HepG2 (cell line): ENCODE data around the gene DDI2. TPM values are rescaled to one million over a fixed set of nuclear protein-coding genes. Genes with fewer than 3 reads are reported as not detected.

ENCODE experiments used
- ATAD3A ChIP-seq: sonication (generic); formaldehyde crosslinking; IDR thresholded peaks from 2 replicates; pipeline ENCODE4 v1.4.0; 2020; ENCODE audit warnings: missing genetic modification reagents
- CBX5 ChIP-seq: sonication (generic); formaldehyde crosslinking; IDR thresholded peaks from 2 replicates; pipeline ENCODE4 v1.4.0; 2020; ENCODE audit warnings: missing genetic modification reagents, borderline replicate concordance
- ELF4 ChIP-seq: sonication (generic); formaldehyde crosslinking; IDR thresholded peaks from 2 replicates; pipeline ENCODE4 v1.5.0; 2020; ENCODE audit warnings: missing genetic modification reagents, mild to moderate bottlenecking, moderate library complexity, borderline replicate concordance
- HHEX ChIP-seq: IDR thresholded peaks from 2 replicates; pipeline ENCODE4 v1.6.1; 2016; ENCODE audit warnings: control low read depth
- ISX ChIP-seq: sonication (generic); formaldehyde crosslinking; conservative IDR thresholded peaks from 2 replicates; pipeline ENCODE4 v1.5.0; 2020; ENCODE audit warnings: missing genetic modification reagents
- KDM5B ChIP-seq: sonication (generic); formaldehyde crosslinking; IDR thresholded peaks from 2 replicates; pipeline ENCODE4 v1.4.0; 2020; ENCODE audit warnings: missing genetic modification reagents, mild to moderate bottlenecking, borderline replicate concordance
- MBD4 ChIP-seq: IDR thresholded peaks from 2 replicates; pipeline ENCODE4 v1.6.1; 2012; ENCODE audit warnings: low read length, inconsistent platforms, borderline replicate concordance
- MBNL3 ChIP-seq: fragments of 250-450 bp; sonication (Bioruptor Pico); conservative IDR thresholded peaks from 2 replicates; pipeline ENCODE4 v1.8.0; 2022; ENCODE audit warnings: mild to moderate bottlenecking, inconsistent platforms
- MEF2D ChIP-seq: sonication (generic); formaldehyde crosslinking; IDR thresholded peaks from 2 replicates; pipeline ENCODE4 v1.5.1; 2020; ENCODE audit warnings: mild to moderate bottlenecking, missing genetic modification reagents
- NR2F2 ChIP-seq: IDR thresholded peaks from 2 replicates; pipeline ENCODE4 v1.6.1; 2012; ENCODE audit warnings: low read depth, inconsistent platforms, borderline replicate concordance
- NRL ChIP-seq: sonication (generic); formaldehyde crosslinking; IDR thresholded peaks from 2 replicates; pipeline ENCODE4 v1.5.0; 2020; ENCODE audit warnings: missing genetic modification reagents, mild to moderate bottlenecking, moderate library complexity, borderline replicate concordance
- PAXIP1 ChIP-seq: sonication (generic); formaldehyde crosslinking; conservative IDR thresholded peaks from 2 replicates; pipeline ENCODE4 v1.4.0; 2020; ENCODE audit warnings: mild to moderate bottlenecking, missing genetic modification reagents, moderate library complexity
- RFXAP ChIP-seq: sonication (generic); formaldehyde crosslinking; IDR thresholded peaks from 2 replicates; pipeline ENCODE4 v1.4.0; 2020; ENCODE audit warnings: missing genetic modification reagents, borderline replicate concordance
- SALL2 ChIP-seq: sonication (generic); formaldehyde crosslinking; IDR thresholded peaks from 2 replicates; pipeline ENCODE4 v1.8.1; 2023; ENCODE audit warnings: mild to moderate bottlenecking, missing genetic modification reagents, inconsistent platforms
- SATB2 ChIP-seq: sonication (generic); formaldehyde crosslinking; IDR thresholded peaks from 2 replicates; pipeline ENCODE4 v1.5.0; 2020; ENCODE audit warnings: missing genetic modification reagents
- TBX2 ChIP-seq: sonication (generic); formaldehyde crosslinking; IDR thresholded peaks from 2 replicates; pipeline ENCODE4 v1.5.0; 2020; ENCODE audit warnings: missing genetic modification reagents, mild to moderate bottlenecking, borderline replicate concordance
- TCF7L2 ChIP-seq: IDR thresholded peaks from 2 replicates; pipeline ENCODE4 v1.6.1; 2011; ENCODE audit warnings: mild to moderate bottlenecking, low read depth, low read length, moderate library complexity
- ZFP82 ChIP-seq: sonication (generic); formaldehyde crosslinking; IDR thresholded peaks from 2 replicates; pipeline ENCODE4 v1.5.1; 2020; ENCODE audit warnings: mild to moderate bottlenecking, missing genetic modification reagents, borderline replicate concordance
- ZFY ChIP-seq: sonication (generic); formaldehyde crosslinking; IDR thresholded peaks from 2 replicates; pipeline ENCODE4 v1.4.0; 2020; ENCODE audit warnings: missing genetic modification reagents
- ZGPAT ChIP-seq: IDR thresholded peaks from 2 replicates; pipeline ENCODE4 v1.6.1; 2016; ENCODE audit warnings: mild to moderate bottlenecking
- ZNF10 ChIP-seq: sonication (generic); formaldehyde crosslinking; IDR thresholded peaks from 2 replicates; pipeline ENCODE4 v1.4.0; 2020; ENCODE audit warnings: mild to moderate bottlenecking, low read depth, missing genetic modification reagents, borderline replicate concordance
- ZNF17 ChIP-seq: sonication (generic); formaldehyde crosslinking; IDR thresholded peaks from 2 replicates; pipeline ENCODE4 v1.5.0; 2020; ENCODE audit warnings: mild to moderate bottlenecking, missing genetic modification reagents
- ZNF577 ChIP-seq: sonication (generic); formaldehyde crosslinking; IDR thresholded peaks from 2 replicates; pipeline ENCODE4 v1.4.0; 2020; ENCODE audit warnings: mild to moderate bottlenecking, low read depth, missing genetic modification reagents, borderline replicate concordance
- ZNF614 ChIP-seq: IDR thresholded peaks from 2 replicates; pipeline ENCODE4 v1.6.1; 2018; ENCODE audit warnings: missing biosample characterization, missing genetic modification reagents, inconsistent platforms, borderline replicate concordance
- ZNF678 ChIP-seq: sonication (generic); formaldehyde crosslinking; IDR thresholded peaks from 2 replicates; pipeline ENCODE4 v1.4.0; 2020; ENCODE audit warnings: mild to moderate bottlenecking, missing genetic modification reagents
- ZNF703 ChIP-seq: sonication (generic); formaldehyde crosslinking; IDR thresholded peaks from 2 replicates; pipeline ENCODE4 v1.5.1; 2020; ENCODE audit warnings: missing genetic modification reagents, mild to moderate bottlenecking, moderate library complexity, borderline replicate concordance
- ZNF780A ChIP-seq: sonication (generic); formaldehyde crosslinking; IDR thresholded peaks from 2 replicates; pipeline ENCODE4 v1.8.0; 2022; ENCODE audit warnings: mild to moderate bottlenecking, missing genetic modification reagents, moderate library complexity
- polyA plus RNA-seq, 8 experiments: library from polyadenylated mRNA; depleted of rRNA in 3 of 8; stranded (reverse) in 7 of 8; unstranded in 1 of 8; fragments of >200 nt; fragmentation: Illumina TruSeq in 4 of 8; extraction: Trizol in 4 of 8; gene quantifications; 2 replicates each; pipeline versions ENCODE4 v1.2.1 to v1.2.3, GENCODE V29; 2011 to 2016; ENCODE audit warnings: low read depth in 4 of 8, missing spikeins in 1 of 8, mixed read lengths in 1 of 8; ENCODE audit not compliant: insufficient read depth in 1 of 8
- total RNA-seq, 5 experiments: library from RNA; depleted of rRNA; stranded (reverse); fragments of >200 nt; fragmentation: Illumina TruSeq; extraction: Trizol; gene quantifications; 2 replicates each; pipeline ENCODE4 v1.2.3, GENCODE V29; 2016; ENCODE audit warnings: low read depth in 1 of 5

DDI2 gene
- total and polyA plus RNA-seq, 2 of the 13 experiments (the other 11 are each of a cell fraction or from before 2014, with no cell fraction given): 8.5 to 25.7 TPM

GRCh38 chr1:15605398-15606383 lies 11.6 kb upstream of the DDI2 start (continued):
- TF ChIP-seq RFXAP (CRISPR knock-in tag): no peak
- TF ChIP-seq ZNF10 (CRISPR knock-in tag): no peak
- peak; percentile 75 for TF ChIP-seq PAXIP1
- no peak for TF ChIP-seq ZNF678 (CRISPR knock-in tag)
- no peak for TF ChIP-seq ISX
- no peak for TF ChIP-seq SATB2 (CRISPR knock-in tag)
- TF ChIP-seq ZGPAT: peak; percentile 33
- no peak for TF ChIP-seq ZFY (CRISPR knock-in tag)
- TF ChIP-seq NR2F2: no peak; the same call in 1 of the 2 replicates
- no peak for TF ChIP-seq ELF4 (CRISPR knock-in tag)
- no peak for TF ChIP-seq NRL (CRISPR knock-in tag)
- peak; percentile 90 for TF ChIP-seq HHEX (CRISPR knock-in tag)
- TF ChIP-seq MBD4: no peak
- no peak for TF ChIP-seq ZFP82 (CRISPR knock-in tag)
- no peak for TF ChIP-seq TCF7L2
- TF ChIP-seq MBNL3 (CRISPR knock-in tag): no peak
- TF ChIP-seq ATAD3A (CRISPR knock-in tag): no peak
- TF ChIP-seq TBX2 (CRISPR knock-in tag): peak; percentile 78
- TF ChIP-seq CBX5 (CRISPR knock-in tag): no peak
- TF ChIP-seq ZNF577 (CRISPR knock-in tag): no peak
- 0 out of 2 replicates have a peak, but pooled peaks have one; percentile 41 for TF ChIP-seq ZNF614 (CRISPR knock-in tag)
- TF ChIP-seq MEF2D (CRISPR knock-in tag): no peak
- TF ChIP-seq KDM5B: no peak
- TF ChIP-seq SALL2 (CRISPR knock-in tag): no peak
- no peak for TF ChIP-seq ZNF703
- TF ChIP-seq ZNF780A (CRISPR knock-in tag): no peak
- TF ChIP-seq ZNF17: no peak
